Kidney (tissue), 14 donors: Measurements from ENCODE around the gene ESRRB. TPM values are rescaled to one million over a fixed set of nuclear protein-coding genes. Genes with fewer than 3 reads are reported as not detected.

Source experiments
- DNase-seq, 5 donors: peaks; one replicate each; pipeline ENCODE4 v3.0.0-alpha.2; 2013 to 2020
- FAIRE-seq: peaks from 2 replicates; lab custom pipeline; 2012; peaks lifted over from hg19 to GRCh38; lab: Jason Lieb, UNC
- H3K27ac ChIP-seq, 2 donors: one replicate each; pipeline ENCODE4 v1.7.0; 2013; ENCODE audit warnings: low read depth in 2 of 2, low read length in 2 of 2, inconsistent platforms in 1 of 2
- H3K27me3 ChIP-seq: one replicate; pipeline ENCODE4 v1.7.1; 2013; ENCODE audit warnings: low read length, inconsistent platforms; ENCODE audit not compliant: control insufficient read depth, insufficient read depth
- H3K36me3 ChIP-seq, 3 donors: one replicate each; pipeline versions ENCODE4 v1.7.0 to v1.7.1; 2013; ENCODE audit warnings: low read length in 3 of 3, control low read depth in 1 of 3, inconsistent platforms in 1 of 3; ENCODE audit not compliant: insufficient read depth in 3 of 3, control insufficient read depth in 2 of 3
- H3K4me1 ChIP-seq, 3 donors: one replicate each; pipeline versions ENCODE4 v1.7.0 to v1.7.1; 2013; ENCODE audit warnings: low read length in 3 of 3, inconsistent platforms in 1 of 3, low read depth in 1 of 3; ENCODE audit not compliant: control insufficient read depth in 2 of 3, insufficient read depth in 2 of 3
- H3K4me3 ChIP-seq, 3 donors: one replicate each; pipeline versions ENCODE4 v1.7.0 to v1.8.1; 2013; ENCODE audit warnings: low read length in 3 of 3, control low read depth in 1 of 3, inconsistent platforms in 1 of 3
- H3K9ac ChIP-seq, 3 donors: one replicate each; pipeline versions ENCODE4 v1.7.0 to v1.7.1; 2013; ENCODE audit warnings: low read length in 3 of 3, control low read depth in 1 of 3, inconsistent platforms in 1 of 3
- H3K9me3 ChIP-seq, 3 donors: one replicate each; pipeline versions ENCODE4 v1.7.0 to v1.7.1; 2013; ENCODE audit warnings: low read length in 3 of 3, control low read depth in 1 of 3, inconsistent platforms in 1 of 3; ENCODE audit not compliant: control insufficient read depth in 2 of 3, insufficient read depth in 1 of 3
- intact Hi-C: fragments of 100-400 bp; cut with DNase I; formaldehyde crosslinking; loops from one replicate; pipeline ENCODE4 v1.11.1; 2022
- polyA plus RNA-seq: library from polyadenylated mRNA; stranded (reverse); fragments of 350-450 nt; fragmentation: Illumina TruSeq; extraction: RNeasy Lipid Tissue Mini Kit (QIAGEN cat#74804); gene quantifications from one replicate; pipeline ENCODE4 v1.2.3, GENCODE V29; 2014; ENCODE audit warnings: low read depth, low replicate concordance; ENCODE audit not compliant: insufficient read depth
- total RNA-seq: library from RNA; stranded (reverse); fragmentation: NEBNext Ultra II Directional; extraction: Animal tissue kit (Norgen Biotek cat#: 25700); gene quantifications from one replicate; pipeline ENCODE4 v1.2.1, GENCODE V29; 2021
- TF ChIP-seq, protein P1 (sequence below): IDR thresholded peaks from 3 replicates; pipeline ENCODE4 v1.5.1; 2012; ENCODE audit warnings: mild to moderate bottlenecking, moderate library complexity, borderline replicate concordance; ENCODE audit not compliant: insufficient read depth; ENCODE audit errors: extremely low read depth
- donor health status: control.
- donor health status: control.
- donor health status: control.
- donor health status: control.
- donor health status: control.
- donor health status: DM: yes; HTN: yes; CAD: no.
- donor health status: Normal renal cell carcinoma (clear cell type).

Gene ESRRB
- total and polyA plus RNA-seq, 2 donors from 2014 or later, result 3.9 to 19.1 TPM

DNA sequence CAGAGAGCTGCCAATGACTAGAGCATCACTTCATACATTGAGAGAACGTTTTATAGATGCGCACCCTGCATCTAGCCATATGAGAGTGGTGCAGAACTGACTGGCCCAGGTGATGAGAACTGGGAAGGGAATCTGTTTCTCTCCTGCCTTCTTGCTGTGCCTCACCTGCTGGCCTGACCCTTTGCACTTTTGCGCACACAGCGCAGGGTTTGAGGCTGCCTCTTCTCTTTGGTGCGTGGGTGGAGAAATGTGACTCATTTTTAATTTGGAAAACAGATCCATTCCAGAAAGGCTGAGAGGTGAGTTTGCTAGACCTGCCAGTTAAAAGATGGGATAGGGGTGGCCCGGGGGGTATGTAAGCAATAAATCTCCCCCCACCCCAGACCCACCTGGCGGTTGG lies 453 bp upstream of the ESRRB start:
- DNase-seq (no peak), FAIRE-seq (no peak)
- Histone ChIP-seq H3K27me3 (peaks cover 26% of the 10 kb centered on the region), H3K27ac (no peak overlapping the region), H3K36me3 (no peaks in the 10 kb centered on the region), H3K9me3 (no peaks in the 10 kb centered on the region), H3K9ac (no peak overlapping the region), H3K4me1 (peaks cover 0 to 4% (median 3%) of the 10 kb centered on the region in 3 donors), H3K4me3 (no peak overlapping the region)
- TF ChIP-seq, protein P1, sequence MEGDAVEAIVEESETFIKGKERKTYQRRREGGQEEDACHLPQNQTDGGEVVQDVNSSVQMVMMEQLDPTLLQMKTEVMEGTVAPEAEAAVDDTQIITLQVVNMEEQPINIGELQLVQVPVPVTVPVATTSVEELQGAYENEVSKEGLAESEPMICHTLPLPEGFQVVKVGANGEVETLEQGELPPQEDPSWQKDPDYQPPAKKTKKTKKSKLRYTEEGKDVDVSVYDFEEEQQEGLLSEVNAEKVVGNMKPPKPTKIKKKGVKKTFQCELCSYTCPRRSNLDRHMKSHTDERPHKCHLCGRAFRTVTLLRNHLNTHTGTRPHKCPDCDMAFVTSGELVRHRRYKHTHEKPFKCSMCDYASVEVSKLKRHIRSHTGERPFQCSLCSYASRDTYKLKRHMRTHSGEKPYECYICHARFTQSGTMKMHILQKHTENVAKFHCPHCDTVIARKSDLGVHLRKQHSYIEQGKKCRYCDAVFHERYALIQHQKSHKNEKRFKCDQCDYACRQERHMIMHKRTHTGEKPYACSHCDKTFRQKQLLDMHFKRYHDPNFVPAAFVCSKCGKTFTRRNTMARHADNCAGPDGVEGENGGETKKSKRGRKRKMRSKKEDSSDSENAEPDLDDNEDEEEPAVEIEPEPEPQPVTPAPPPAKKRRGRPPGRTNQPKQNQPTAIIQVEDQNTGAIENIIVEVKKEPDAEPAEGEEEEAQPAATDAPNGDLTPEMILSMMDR, result no peak
- intact Hi-C loops, result no loop called here

DNA sequence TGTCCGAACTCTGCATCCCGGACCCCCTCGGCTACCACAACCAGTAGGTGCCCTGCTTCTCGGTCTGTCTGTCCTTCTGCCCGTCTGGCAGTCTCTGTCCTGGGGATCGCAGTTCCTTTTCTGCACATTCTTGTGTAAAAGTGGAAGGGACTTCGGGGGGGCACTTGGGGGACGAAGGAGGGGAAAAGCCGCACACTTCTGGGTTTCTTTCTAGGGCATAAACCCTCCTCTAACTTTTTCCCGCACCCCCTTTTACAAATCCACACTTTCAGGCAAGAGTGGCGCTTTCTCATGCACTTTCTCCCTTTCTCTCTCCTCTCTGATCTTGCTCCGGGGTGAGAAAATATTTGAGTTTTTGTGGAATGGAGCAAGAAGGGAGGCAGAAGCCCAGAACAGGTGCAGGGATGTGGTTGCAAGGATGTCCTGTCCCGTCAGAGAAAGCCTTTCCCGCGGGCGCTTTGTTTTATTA lies 506 bp downstream of the ESRRB start:
- no peak for FAIRE-seq
- Histone ChIP-seq H3K27me3 (peaks cover 26% of the 10 kb centered on the region), H3K36me3 (no peaks in the 10 kb centered on the region), H3K4me3 (peak overlapping the region; percentile 20 to 71 (median 22)), H3K27ac (peak overlapping the region in 1 of 2 donors; percentile 57), H3K9ac (peak overlapping the region in 1 of 3 donors; percentile 55), H3K9me3 (no peaks in the 10 kb centered on the region), H3K4me1 (peaks cover 0 to 4% (median 3%) of the 10 kb centered on the region in 3 donors)
- TF ChIP-seq, protein P1, result no peak
- intact Hi-C loops, result no loop called here
- no peak for DNase-seq

DNA sequence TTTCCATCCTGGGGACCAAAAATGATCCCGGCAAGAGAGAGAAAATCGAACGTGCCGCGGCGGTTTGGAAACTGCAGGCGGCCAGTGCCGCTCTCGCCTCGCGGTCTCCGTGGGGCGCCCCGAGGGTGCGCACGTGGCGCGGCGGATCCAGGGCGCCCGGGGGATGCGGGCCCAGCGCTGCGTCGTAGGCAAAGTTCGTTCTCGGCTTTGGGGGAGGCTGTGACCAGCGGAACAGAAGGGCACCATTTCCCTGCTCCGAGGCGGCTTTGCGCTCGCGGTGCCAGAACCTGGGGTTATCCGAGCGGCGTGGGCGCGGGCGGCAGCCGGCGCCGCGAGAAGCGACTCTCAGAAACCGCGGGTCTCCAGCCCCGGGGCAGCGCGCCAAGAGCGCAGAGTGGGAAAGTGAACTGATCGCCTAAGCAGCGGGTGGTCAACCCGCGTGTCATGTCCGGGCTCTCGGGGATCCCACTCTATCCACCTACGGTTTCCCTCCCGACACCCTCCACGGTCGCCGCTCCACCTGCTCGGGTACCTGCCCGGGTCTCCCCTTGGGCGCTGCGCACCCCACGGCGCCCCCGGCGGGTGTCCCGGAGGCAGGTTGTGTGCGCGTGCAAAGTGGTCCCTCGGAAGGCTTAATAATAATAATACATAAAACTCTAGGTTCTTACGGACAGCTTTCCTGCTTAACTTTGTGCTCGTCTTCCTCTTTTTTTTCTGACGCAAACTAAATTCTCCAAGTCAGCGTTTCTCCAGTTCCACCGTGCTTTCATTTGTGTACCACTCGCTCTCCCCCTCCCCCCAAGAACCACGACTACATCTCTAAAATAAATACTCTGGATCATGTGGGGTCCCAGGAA lies 1.2 kb downstream of the ESRRB start:
- Histone ChIP-seq H3K36me3 (no peaks in the 10 kb centered on the region), H3K4me1 (peaks cover 0 to 4% (median 3%) of the 10 kb centered on the region in 3 donors), H3K4me3 (peak overlapping the region in 2 of 3 donors; percentile 22 to 71), H3K27ac (no peak overlapping the region), H3K9ac (no peak overlapping the region), H3K9me3 (no peaks in the 10 kb centered on the region), H3K27me3 (peaks cover 26% of the 10 kb centered on the region)
- intact Hi-C loops, result no loop called here
- DNase-seq (no peak), FAIRE-seq (no peak)
- TF ChIP-seq, protein P1, result no peak
